DOHH2 (cell line): ENCODE data around the gene ATP8A2.

Experiments
- H3F3A ChIP-seq: fragments of 200-600 bp; sonication (generic), shearing (Covaris generic); 2 replicates; pipeline ENCODE4 v1.6.0; 2016; ENCODE audit warnings: antibody characterized with exemption, mild to moderate bottlenecking; ENCODE audit not compliant: control insufficient read depth, insufficient read depth
- H3K27ac ChIP-seq: fragments of 200-600 bp; sonication (generic); 2 replicates; pipeline ENCODE4 v1.5.1; 2014; ENCODE audit warnings: low read depth, mild to moderate bottlenecking, low read length, moderate library complexity
- H3K27me3 ChIP-seq: fragments of 200-600 bp; sonication (generic); 2 replicates; pipeline ENCODE4 v1.6.1; 2014; ENCODE audit warnings: mild to moderate bottlenecking, low read length, mixed read lengths; ENCODE audit not compliant: control insufficient read depth
- H3K36me3 ChIP-seq: fragments of 200-600 bp; sonication (generic); 2 replicates; pipeline ENCODE4 v1.6.1; 2014; ENCODE audit warnings: mild to moderate bottlenecking, low read length, moderate library complexity, mixed read lengths; ENCODE audit not compliant: control insufficient read depth
- H3K4me1 ChIP-seq: fragments of 200-600 bp; sonication (generic); 2 replicates; pipeline ENCODE4 v1.6.1; 2014; ENCODE audit warnings: mild to moderate bottlenecking, low read length, mixed read lengths; ENCODE audit not compliant: control insufficient read depth
- H3K4me2 ChIP-seq: fragments of 200-600 bp; sonication (generic); 2 replicates; pipeline ENCODE4 v1.6.0; 2014; ENCODE audit warnings: mild to moderate bottlenecking, low read length, moderate library complexity
- H3K4me3 ChIP-seq: fragments of 200-600 bp; sonication (generic); 2 replicates; pipeline ENCODE4 v1.5.1; 2014; ENCODE audit warnings: mild to moderate bottlenecking, low read length, mixed read lengths
- H3K79me2 ChIP-seq: fragments of 200-600 bp; sonication (generic); 2 replicates; pipeline ENCODE4 v1.6.1; 2014; ENCODE audit warnings: mild to moderate bottlenecking, low read length, mixed read lengths; ENCODE audit not compliant: control insufficient read depth
- H3K9me2 ChIP-seq: fragments of 200-600 bp; sonication (generic); replicated peaks from 2 replicates; pipeline ENCODE4 v1.6.1; 2014; ENCODE audit warnings: mild to moderate bottlenecking, low read length, mixed read lengths; ENCODE audit not compliant: control insufficient read depth
- H3K9me3 ChIP-seq: fragments of 200-600 bp; sonication (generic); 2 replicates; pipeline ENCODE4 v1.6.1; 2014; ENCODE audit warnings: antibody characterized with exemption, low read length, mixed read lengths; ENCODE audit not compliant: control insufficient read depth, insufficient read depth
- H4K20me1 ChIP-seq: fragments of 200-600 bp; sonication (generic); 2 replicates; pipeline ENCODE4 v1.6.0; 2014; ENCODE audit warnings: low read depth, mild to moderate bottlenecking, antibody characterized with exemption, low read length, moderate library complexity; ENCODE audit not compliant: control insufficient read depth, insufficient read depth
- CTCF ChIP-seq: fragments of 200-600 bp; sonication (generic); IDR thresholded peaks from one replicate; pipeline ENCODE4 v1.5.1; 2014; ENCODE audit warnings: antibody characterized with exemption, mild to moderate bottlenecking, low read depth, low read length; ENCODE audit not compliant: poor library complexity, severe bottlenecking
- EZH2phosphoT487 ChIP-seq: fragments of 200-600 bp; sonication (generic); IDR thresholded peaks from 2 replicates; pipeline ENCODE4 v1.6.1; 2017; ENCODE audit warnings: borderline replicate concordance, mild to moderate bottlenecking, antibody characterized with exemption, low read length, moderate library complexity, mixed read lengths

Gene ATP8A2

GRCh38 chr13:25988661-25989060 is 616.9 kb downstream of the ATP8A2 start:
- H3K27me3 ChIP-seq, result no peaks in the 10 kb centered on the region; the same call in 1 of the 2 replicates
- TF ChIP-seq CTCF, result no peak
- TF ChIP-seq EZH2phosphoT487, result no peak

DNA sequence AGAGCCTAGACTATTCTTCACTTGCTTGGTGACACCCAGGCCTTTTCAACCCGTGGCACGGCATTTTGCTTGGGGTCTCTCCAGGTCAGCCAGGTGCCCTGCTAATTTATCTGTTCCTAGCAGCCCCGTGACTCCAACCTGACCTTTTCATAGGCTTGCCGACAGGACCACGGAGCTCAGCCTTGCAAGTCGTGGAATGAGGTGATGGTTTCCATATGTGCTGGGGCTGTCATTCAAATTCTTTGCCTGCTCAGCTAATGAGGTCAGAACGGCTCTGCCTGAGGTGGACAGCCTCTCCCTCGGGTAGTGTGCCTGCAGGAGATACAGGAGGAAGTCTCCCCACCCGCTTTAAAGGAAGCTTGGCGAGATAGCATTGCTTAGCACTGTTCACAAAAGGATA is 619.0 kb downstream of the ATP8A2 start:
- no peak overlapping the region for H3K27ac ChIP-seq
- no peak overlapping the region for H3K4me3 ChIP-seq
- no peaks in the 10 kb centered on the region for H3K4me1 ChIP-seq
- H4K20me1 ChIP-seq, result no peaks in the 10 kb centered on the region
- H3K9me3 ChIP-seq, result no peaks in the 10 kb centered on the region
- TF ChIP-seq CTCF (no peak), EZH2phosphoT487 (no peak)
- no peaks in the 10 kb centered on the region for H3F3A ChIP-seq
- H3K36me3 ChIP-seq, result no peaks in the 10 kb centered on the region
- H3K9me2 ChIP-seq, result no peaks in the 10 kb centered on the region
- H3K27me3 ChIP-seq, result no peaks in the 10 kb centered on the region; the same call in 1 of the 2 replicates
- H3K4me2 ChIP-seq, result no peak overlapping the region
- H3K79me2 ChIP-seq, result no peaks in the 10 kb centered on the region

More at GRCh38 chr13:25988661-25989060, 616.9 kb downstream of the ATP8A2 start:
- Histone ChIP-seq H3K27ac (no peak overlapping the region), H3K9me2 (no peaks in the 10 kb centered on the region), H4K20me1 (no peaks in the 10 kb centered on the region), H3K4me1 (no peaks in the 10 kb centered on the region), H3F3A (no peaks in the 10 kb centered on the region), H3K79me2 (no peaks in the 10 kb centered on the region), H3K4me2 (no peak overlapping the region), H3K9me3 (no peaks in the 10 kb centered on the region), H3K4me3 (no peak overlapping the region), H3K36me3 (no peaks in the 10 kb centered on the region)

GRCh38 chr13:25992076-25992475 is 620.3 kb downstream of the ATP8A2 start:
- no peaks in the 10 kb centered on the region for H3K36me3 ChIP-seq
- no peak for TF ChIP-seq CTCF
- TF ChIP-seq EZH2phosphoT487, result no peak
- H3K4me1 ChIP-seq, result no peaks in the 10 kb centered on the region

More at GRCh38 chr13:25992076-25992475, 620.3 kb downstream of the ATP8A2 start:
- H3K27ac ChIP-seq, result no peak overlapping the region
- H3K9me3 ChIP-seq, result no peaks in the 10 kb centered on the region; the same call in 1 of the 2 replicates
- no peaks in the 10 kb centered on the region for H3K79me2 ChIP-seq
- no peaks in the 10 kb centered on the region for H3K27me3 ChIP-seq
- H3F3A ChIP-seq, result no peaks in the 10 kb centered on the region
- no peaks in the 10 kb centered on the region for H3K9me2 ChIP-seq
- no peak overlapping the region for H3K4me3 ChIP-seq
- H4K20me1 ChIP-seq, result no peaks in the 10 kb centered on the region
- H3K4me2 ChIP-seq, result no peak overlapping the region
